ENCODE data around the gene F5.

Gene F5

GRCh38 chr1:169604781-169605560 is 18.7 kb upstream of the F5 start:
- H3K4me3 ChIP-seq (ENCODE audit: low read length) = no peak overlapping the region
- TF ChIP-seq ZNF274 (IDR thresholded peaks at IDR 0.05; ENCODE audit: low read depth, low read length) = no peak

- H3K4me3 ChIP-seq (ENCODE audit: low read length) = no peak overlapping the region
- no peak for TF ChIP-seq ZNF274 (IDR thresholded peaks at IDR 0.05; ENCODE audit: low read depth, low read length)
Observed at GRCh38 chr1:169601096-169601881, 15.0 kb upstream of the F5 start.

GRCh38 chr1:169595764-169596711 is 9.8 kb upstream of the F5 start:
- H3K4me3 ChIP-seq (ENCODE audit: low read length) = no peak overlapping the region
- TF ChIP-seq ZNF274 (IDR thresholded peaks at IDR 0.05; ENCODE audit: low read depth, low read length) = no peak

- no peak for TF ChIP-seq ZNF274 (IDR thresholded peaks at IDR 0.05; ENCODE audit: low read depth, low read length)
- 0 out of 2 replicates have a peak overlapping the region, but pooled peaks have one; percentile 11 for H3K4me3 ChIP-seq (ENCODE audit: low read length)
Observed at GRCh38 chr1:169594391-169594790, 8.1 kb upstream of the F5 start.

- H3K4me3 ChIP-seq (ENCODE audit: low read length) = no peak overlapping the region
- no peak for TF ChIP-seq ZNF274 (IDR thresholded peaks at IDR 0.05; ENCODE audit: low read depth, low read length)
Observed at GRCh38 chr1:169590932-169591331, 4.7 kb upstream of the F5 start.

- no peak overlapping the region for H3K4me3 ChIP-seq (ENCODE audit: low read length)
- no peak for TF ChIP-seq ZNF274 (IDR thresholded peaks at IDR 0.05; ENCODE audit: low read depth, low read length)
Observed at GRCh38 chr1:169588785-169589485, 2.7 kb upstream of the F5 start.

- no peak overlapping the region for H3K4me3 ChIP-seq (ENCODE audit: low read length)
- TF ChIP-seq ZNF274 (IDR thresholded peaks at IDR 0.05; ENCODE audit: low read depth, low read length) = no peak
Observed at GRCh38 chr1:169588112-169588511, 1.8 kb upstream of the F5 start.

GRCh38 chr1:169586067-169586394 is 250 bp downstream of the F5 start:
- TF ChIP-seq ZNF274 (IDR thresholded peaks at IDR 0.05; ENCODE audit: low read depth, low read length) = no peak
- H3K4me3 ChIP-seq (ENCODE audit: low read length) = no peak overlapping the region

GRCh38 chr1:169585181-169585580 is 1.1 kb downstream of the F5 start:
- TF ChIP-seq ZNF274 (IDR thresholded peaks at IDR 0.05; ENCODE audit: low read depth, low read length) = no peak
- H3K4me3 ChIP-seq (ENCODE audit: low read length) = no peak overlapping the region

GRCh38 chr1:169584483-169585144 is 1.7 kb downstream of the F5 start:
- no peak for TF ChIP-seq ZNF274 (IDR thresholded peaks at IDR 0.05; ENCODE audit: low read depth, low read length)
- no peak overlapping the region for H3K4me3 ChIP-seq (ENCODE audit: low read length)

- H3K4me3 ChIP-seq (ENCODE audit: low read length) = no peak overlapping the region
- TF ChIP-seq ZNF274 (IDR thresholded peaks at IDR 0.05; ENCODE audit: low read depth, low read length) = no peak
Observed at GRCh38 chr1:169577981-169578738, 8.1 kb downstream of the F5 start.

GRCh38 chr1:169576935-169577331 is 9.3 kb downstream of the F5 start:
- no peak for TF ChIP-seq ZNF274 (IDR thresholded peaks at IDR 0.05; ENCODE audit: low read depth, low read length)
- H3K4me3 ChIP-seq (ENCODE audit: low read length) = no peak overlapping the region

All from GM08714 (cell line).